ENCODE results near the gene XKR3.

DNA sequence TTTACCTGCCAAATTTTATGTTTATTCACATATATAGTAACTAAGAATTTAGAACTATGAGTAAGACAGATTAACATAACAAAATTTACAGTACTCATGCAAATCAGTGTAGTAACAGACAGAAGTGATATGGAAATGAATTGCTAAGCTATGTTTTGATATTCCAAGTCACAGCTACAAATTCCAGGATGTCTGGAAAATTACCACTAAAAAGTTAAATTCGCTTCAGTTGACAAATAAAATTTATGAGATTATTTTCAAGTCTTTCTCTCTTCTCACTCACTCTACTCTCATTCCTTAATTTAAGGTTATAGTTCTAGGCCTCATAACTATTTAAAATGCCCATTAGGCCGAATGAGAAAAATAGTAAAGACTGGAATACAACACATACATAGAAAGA is 18.1 kb downstream of the XKR3 start:
- TF ChIP-seq POLR2A (IDR thresholded peaks at IDR 0.05) (no peak), CTCF (IDR thresholded peaks at IDR 0.05 in 4 of 5, conservative IDR thresholded peaks at IDR 0.05 in 1 of 5) (no peak)
